ENCODE results near the gene PCDHB9. TPM values are rescaled to one million over a fixed set of nuclear protein-coding genes. Genes with fewer than 3 reads are reported as not detected.

Gene PCDHB9
- total and polyA plus RNA-seq, 2 experiments from 2014 or later: 0.27 to 0.63 TPM

DNA sequence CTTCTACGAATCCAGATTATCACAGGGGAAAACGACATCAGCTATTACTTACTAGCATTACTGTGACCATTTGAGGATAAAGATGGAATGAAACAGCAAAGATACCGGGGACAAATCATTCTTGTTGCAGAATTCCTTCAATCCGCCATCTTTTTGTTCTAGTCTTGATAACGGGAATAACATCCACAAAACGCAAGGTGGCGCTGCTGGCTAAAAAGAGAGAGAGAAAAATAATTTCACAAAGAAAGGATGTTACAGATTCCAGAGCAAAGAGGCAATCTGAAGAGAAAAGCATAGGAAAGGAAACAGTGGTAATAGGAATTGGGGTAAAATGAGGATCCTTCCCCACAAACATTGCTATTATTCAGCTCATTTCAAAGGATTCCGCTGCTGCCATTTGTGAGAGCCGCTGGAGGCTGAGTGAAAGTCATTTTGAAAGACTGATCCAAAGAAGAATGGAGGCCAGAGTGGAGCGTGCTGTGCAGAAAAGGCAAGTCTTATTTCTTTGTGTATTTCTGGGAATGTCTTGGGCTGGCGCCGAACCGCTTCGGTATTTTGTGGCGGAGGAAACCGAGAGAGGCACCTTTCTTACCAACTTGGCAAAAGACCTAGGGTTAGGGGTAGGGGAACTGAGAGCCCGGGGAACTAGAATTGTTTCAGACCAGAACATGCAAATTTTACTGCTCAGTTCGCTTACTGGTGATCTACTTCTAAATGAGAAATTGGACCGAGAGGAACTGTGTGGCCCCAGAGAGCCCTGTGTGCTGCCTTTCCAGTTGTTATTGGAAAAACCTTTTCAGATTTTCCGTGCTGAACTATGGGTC lies 14.4 kb upstream of the PCDHB9 start, which contains the start of gene PCDHB7:
PCDHB7 (plus strand) TSS at position 264 of the 824 bp plus-strand sequence; CDS start at position 456, 192 bp downstream.
- no peaks in the 10 kb centered on the region for H3K9me2 ChIP-seq (ENCODE audit: insufficient read depth)
- no peaks in the 10 kb centered on the region for H3F3A ChIP-seq (replicated peaks; ENCODE audit: low read depth)
- Mint-ChIP-seq H3K9me3 (peaks cover 19% of the 10 kb centered on the region), H3K27me3 (ENCODE audit: insufficient read depth, low read depth, poor library complexity) (peaks cover 3% of the 10 kb centered on the region), H3K4me1 (no peaks in the 10 kb centered on the region; the same call in 2 of the 3 replicates), H3K36me3 (ENCODE audit: low read depth) (peaks cover 8% of the 10 kb centered on the region), H3K27ac (no peak within 1 kb of the TSS), H3K4me3 (no peak within 1 kb of the TSS)
- H3K79me2 ChIP-seq (replicated peaks; ENCODE audit: insufficient read depth): no peaks in the 10 kb centered on the region
- H2AFZ ChIP-seq: no peak within 1 kb of the TSS
- no peak within 1 kb of the TSS for H3K27ac ChIP-seq (ENCODE audit: low read depth)
- TF ChIP-seq, protein P1, sequence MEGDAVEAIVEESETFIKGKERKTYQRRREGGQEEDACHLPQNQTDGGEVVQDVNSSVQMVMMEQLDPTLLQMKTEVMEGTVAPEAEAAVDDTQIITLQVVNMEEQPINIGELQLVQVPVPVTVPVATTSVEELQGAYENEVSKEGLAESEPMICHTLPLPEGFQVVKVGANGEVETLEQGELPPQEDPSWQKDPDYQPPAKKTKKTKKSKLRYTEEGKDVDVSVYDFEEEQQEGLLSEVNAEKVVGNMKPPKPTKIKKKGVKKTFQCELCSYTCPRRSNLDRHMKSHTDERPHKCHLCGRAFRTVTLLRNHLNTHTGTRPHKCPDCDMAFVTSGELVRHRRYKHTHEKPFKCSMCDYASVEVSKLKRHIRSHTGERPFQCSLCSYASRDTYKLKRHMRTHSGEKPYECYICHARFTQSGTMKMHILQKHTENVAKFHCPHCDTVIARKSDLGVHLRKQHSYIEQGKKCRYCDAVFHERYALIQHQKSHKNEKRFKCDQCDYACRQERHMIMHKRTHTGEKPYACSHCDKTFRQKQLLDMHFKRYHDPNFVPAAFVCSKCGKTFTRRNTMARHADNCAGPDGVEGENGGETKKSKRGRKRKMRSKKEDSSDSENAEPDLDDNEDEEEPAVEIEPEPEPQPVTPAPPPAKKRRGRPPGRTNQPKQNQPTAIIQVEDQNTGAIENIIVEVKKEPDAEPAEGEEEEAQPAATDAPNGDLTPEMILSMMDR (conservative IDR thresholded peaks at IDR 0.05; ENCODE audit: low read depth in 2 of 2): peak; percentile 77 to 98
- TF ChIP-seq NANOG (IDR thresholded peaks at IDR 0.05; ENCODE audit: borderline replicate concordance): no peak
- TF ChIP-seq, protein P2, sequence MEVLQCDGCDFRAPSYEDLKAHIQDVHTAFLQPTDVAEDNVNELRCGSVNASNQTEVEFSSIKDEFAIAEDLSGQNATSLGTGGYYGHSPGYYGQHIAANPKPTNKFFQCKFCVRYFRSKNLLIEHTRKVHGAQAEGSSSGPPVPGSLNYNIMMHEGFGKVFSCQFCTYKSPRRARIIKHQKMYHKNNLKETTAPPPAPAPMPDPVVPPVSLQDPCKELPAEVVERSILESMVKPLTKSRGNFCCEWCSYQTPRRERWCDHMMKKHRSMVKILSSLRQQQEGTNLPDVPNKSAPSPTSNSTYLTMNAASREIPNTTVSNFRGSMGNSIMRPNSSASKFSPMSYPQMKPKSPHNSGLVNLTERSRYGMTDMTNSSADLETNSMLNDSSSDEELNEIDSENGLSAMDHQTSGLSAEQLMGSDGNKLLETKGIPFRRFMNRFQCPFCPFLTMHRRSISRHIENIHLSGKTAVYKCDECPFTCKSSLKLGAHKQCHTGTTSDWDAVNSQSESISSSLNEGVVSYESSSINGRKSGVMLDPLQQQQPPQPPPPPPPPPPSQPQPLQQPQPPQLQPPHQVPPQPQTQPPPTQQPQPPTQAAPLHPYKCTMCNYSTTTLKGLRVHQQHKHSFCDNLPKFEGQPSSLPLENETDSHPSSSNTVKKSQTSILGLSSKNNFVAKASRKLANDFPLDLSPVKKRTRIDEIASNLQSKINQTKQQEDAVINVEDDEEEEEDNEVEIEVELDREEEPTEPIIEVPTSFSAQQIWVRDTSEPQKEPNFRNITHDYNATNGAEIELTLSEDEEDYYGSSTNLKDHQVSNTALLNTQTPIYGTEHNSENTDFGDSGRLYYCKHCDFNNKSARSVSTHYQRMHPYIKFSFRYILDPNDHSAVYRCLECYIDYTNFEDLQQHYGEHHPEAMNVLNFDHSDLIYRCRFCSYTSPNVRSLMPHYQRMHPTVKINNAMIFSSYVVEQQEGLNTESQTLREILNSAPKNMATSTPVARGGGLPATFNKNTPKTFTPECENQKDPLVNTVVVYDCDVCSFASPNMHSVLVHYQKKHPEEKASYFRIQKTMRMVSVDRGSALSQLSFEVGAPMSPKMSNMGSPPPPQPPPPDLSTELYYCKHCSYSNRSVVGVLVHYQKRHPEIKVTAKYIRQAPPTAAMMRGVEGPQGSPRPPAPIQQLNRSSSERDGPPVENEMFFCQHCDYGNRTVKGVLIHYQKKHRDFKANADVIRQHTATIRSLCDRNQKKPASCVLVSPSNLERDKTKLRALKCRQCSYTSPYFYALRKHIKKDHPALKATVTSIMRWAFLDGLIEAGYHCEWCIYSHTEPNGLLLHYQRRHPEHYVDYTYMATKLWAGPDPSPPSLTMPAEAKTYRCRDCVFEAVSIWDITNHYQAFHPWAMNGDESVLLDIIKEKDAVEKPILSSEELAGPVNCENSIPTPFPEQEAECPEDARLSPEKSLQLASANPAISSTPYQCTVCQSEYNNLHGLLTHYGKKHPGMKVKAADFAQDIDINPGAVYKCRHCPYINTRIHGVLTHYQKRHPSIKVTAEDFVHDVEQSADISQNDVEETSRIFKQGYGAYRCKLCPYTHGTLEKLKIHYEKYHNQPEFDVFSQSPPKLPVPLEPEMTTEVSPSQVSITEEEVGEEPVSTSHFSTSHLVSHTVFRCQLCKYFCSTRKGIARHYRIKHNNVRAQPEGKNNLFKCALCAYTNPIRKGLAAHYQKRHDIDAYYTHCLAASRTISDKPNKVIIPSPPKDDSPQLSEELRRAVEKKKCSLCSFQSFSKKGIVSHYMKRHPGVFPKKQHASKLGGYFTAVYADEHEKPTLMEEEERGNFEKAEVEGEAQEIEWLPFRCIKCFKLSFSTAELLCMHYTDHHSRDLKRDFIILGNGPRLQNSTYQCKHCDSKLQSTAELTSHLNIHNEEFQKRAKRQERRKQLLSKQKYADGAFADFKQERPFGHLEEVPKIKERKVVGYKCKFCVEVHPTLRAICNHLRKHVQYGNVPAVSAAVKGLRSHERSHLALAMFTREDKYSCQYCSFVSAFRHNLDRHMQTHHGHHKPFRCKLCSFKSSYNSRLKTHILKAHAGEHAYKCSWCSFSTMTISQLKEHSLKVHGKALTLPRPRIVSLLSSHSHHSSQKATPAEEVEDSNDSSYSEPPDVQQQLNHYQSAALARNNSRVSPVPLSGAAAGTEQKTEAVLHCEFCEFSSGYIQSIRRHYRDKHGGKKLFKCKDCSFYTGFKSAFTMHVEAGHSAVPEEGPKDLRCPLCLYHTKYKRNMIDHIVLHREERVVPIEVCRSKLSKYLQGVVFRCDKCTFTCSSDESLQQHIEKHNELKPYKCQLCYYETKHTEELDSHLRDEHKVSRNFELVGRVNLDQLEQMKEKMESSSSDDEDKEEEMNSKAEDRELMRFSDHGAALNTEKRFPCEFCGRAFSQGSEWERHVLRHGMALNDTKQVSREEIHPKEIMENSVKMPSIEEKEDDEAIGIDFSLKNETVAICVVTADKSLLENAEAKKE (CRISPR knock-in tag; IDR thresholded peaks at IDR 0.05): no peak
- TF ChIP-seq STAT1 (IDR thresholded peaks at IDR 0.05; ENCODE audit: unreplicated experiment): no peak
- peak; percentile 85 for DNase-seq (ENCODE audit: low spot score)
- H3K27me3 ChIP-seq (ENCODE audit: insufficient read depth): no peaks in the 10 kb centered on the region
- ATAC-seq: no peak
- no peaks in the 10 kb centered on the region for H3K36me3 ChIP-seq (ENCODE audit: insufficient read depth)
- H4K20me1 ChIP-seq (replicated peaks; ENCODE audit: insufficient read depth): no peaks in the 10 kb centered on the region
- H3K4me3 ChIP-seq: no peak within 1 kb of the TSS
- H3K4me1 ChIP-seq (ENCODE audit: insufficient read depth): no peaks in the 10 kb centered on the region
- H3K4me2 ChIP-seq: no peak within 1 kb of the TSS

All from GM23338 (cell line).